22Rv1 (cell line): ENCODE measurements around the gene NUP93.

Experiments
- ZFX ChIP-seq: fragments of 450-650 bp; IDR thresholded peaks from 2 replicates; pipeline ENCODE4 v1.6.1; 2017; ENCODE audit warnings: antibody characterized with exemption, borderline replicate concordance
- TF ChIP-seq, protein P1 (sequence below): fragments of 450-650 bp; IDR thresholded peaks from 2 replicates; pipeline ENCODE4 v1.5.1; 2017; ENCODE audit warnings: mild to moderate bottlenecking

DNA sequence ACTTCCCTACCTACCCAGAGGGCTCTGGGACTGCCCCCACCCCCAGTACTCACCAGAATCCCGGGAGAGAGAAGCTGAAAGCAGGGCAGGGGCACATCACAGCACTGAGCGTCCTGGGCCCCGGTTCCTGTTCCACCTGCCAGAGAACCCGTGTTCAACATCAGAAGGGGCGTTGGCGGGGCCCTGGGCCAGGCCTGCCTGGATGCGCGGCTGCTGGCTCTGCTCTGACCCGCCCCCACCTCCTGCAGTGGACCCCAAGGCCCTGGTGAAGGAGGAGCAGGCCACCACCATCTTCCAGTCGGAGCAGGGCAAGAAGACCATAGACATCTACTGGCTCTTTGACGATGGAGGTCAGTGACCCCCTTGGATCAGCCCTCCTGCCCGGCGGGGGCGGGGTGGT lies 162.8 kb downstream of the NUP93 start:
- TF ChIP-seq, protein P1, sequence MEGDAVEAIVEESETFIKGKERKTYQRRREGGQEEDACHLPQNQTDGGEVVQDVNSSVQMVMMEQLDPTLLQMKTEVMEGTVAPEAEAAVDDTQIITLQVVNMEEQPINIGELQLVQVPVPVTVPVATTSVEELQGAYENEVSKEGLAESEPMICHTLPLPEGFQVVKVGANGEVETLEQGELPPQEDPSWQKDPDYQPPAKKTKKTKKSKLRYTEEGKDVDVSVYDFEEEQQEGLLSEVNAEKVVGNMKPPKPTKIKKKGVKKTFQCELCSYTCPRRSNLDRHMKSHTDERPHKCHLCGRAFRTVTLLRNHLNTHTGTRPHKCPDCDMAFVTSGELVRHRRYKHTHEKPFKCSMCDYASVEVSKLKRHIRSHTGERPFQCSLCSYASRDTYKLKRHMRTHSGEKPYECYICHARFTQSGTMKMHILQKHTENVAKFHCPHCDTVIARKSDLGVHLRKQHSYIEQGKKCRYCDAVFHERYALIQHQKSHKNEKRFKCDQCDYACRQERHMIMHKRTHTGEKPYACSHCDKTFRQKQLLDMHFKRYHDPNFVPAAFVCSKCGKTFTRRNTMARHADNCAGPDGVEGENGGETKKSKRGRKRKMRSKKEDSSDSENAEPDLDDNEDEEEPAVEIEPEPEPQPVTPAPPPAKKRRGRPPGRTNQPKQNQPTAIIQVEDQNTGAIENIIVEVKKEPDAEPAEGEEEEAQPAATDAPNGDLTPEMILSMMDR, result no peak
- no peak for TF ChIP-seq ZFX
